ENCODE measurements around the gene TXNDC12. TPM values are rescaled to one million over a fixed set of nuclear protein-coding genes. Genes with fewer than 3 reads are reported as not detected.
A peak's percentile ranks its signal among the peaks of the same experiment; 100 is the strongest.

Gene TXNDC12
- total RNA-seq, 4 donors from 2014 or later = 16.9 to 23.0 (median 19.6) TPM

DNA sequence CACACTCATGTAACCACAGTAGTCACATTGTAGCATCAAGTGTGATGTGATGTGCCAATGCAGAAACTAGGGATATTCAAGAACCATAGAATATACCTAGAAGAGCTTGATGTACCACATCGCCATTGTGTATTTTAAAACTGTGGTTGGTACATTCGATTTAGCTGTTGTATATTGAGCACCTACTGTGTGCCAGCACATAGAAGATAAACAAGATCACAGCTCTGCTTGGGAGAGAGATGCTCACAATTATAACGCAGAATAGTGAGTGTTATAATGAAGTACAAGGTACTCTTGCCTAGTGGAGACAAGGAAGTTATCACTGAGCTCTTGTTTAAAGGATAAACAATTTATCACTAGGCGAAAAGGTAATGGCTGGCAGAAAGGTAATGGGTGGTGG, 5.8 kb upstream of the TXNDC12 start:
- Histone ChIP-seq H3K9me3 (no peaks in the 10 kb centered on the region), H3K36me3 (peaks cover under 1 to 59% of the 10 kb centered on the region in 2 donors), H3K27me3 (no peaks in the 10 kb centered on the region), H3K27ac (no peak overlapping the region), H3K4me3 (no peak overlapping the region), H3K4me1 (peaks cover 4 to 47% (median 7%) of the 10 kb centered on the region in 3 donors)
- 86 to 96% methylated on average over 2 to 4 of the region's 4 CpGs for WGBS, 2 donors (ENCODE audit: low coverage in 1 of 2)
- no peak for ATAC-seq
- TF ChIP-seq POLR2A (IDR thresholded peaks at IDR 0.05) = no peak
- TF ChIP-seq EP300 (IDR thresholded peaks at IDR 0.05) = no peak
- TF ChIP-seq, protein P1, sequence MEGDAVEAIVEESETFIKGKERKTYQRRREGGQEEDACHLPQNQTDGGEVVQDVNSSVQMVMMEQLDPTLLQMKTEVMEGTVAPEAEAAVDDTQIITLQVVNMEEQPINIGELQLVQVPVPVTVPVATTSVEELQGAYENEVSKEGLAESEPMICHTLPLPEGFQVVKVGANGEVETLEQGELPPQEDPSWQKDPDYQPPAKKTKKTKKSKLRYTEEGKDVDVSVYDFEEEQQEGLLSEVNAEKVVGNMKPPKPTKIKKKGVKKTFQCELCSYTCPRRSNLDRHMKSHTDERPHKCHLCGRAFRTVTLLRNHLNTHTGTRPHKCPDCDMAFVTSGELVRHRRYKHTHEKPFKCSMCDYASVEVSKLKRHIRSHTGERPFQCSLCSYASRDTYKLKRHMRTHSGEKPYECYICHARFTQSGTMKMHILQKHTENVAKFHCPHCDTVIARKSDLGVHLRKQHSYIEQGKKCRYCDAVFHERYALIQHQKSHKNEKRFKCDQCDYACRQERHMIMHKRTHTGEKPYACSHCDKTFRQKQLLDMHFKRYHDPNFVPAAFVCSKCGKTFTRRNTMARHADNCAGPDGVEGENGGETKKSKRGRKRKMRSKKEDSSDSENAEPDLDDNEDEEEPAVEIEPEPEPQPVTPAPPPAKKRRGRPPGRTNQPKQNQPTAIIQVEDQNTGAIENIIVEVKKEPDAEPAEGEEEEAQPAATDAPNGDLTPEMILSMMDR (IDR thresholded peaks at IDR 0.05) = no peak
- TF ChIP-seq POLR2AphosphoS5 (IDR thresholded peaks at IDR 0.05) = no peak

DNA sequence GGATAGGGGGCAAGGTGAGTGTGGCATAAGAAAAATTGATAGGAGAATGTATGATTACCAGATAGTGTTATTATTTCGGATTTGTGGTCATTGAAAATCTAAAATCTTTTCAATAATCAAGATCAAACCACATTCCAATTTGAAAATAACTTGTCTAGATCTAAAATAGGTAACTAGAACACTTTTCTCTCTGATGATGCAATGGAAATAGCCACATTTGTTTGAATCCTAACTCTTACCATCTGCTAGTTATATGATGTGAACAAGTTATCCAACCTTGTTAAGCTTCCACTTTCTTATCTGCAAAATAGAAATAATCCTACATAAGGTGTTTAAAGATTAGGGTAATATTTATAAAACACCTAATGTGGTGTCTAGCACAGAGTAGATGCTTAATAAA, 4.9 kb upstream of the TXNDC12 start:
- TF ChIP-seq, protein P1 (IDR thresholded peaks at IDR 0.05) = no peak
- TF ChIP-seq EP300 (IDR thresholded peaks at IDR 0.05) (no peak), POLR2A (IDR thresholded peaks at IDR 0.05) (no peak), POLR2AphosphoS5 (IDR thresholded peaks at IDR 0.05) (no peak)
- no peak overlapping the region for H3K4me3 ChIP-seq
- no peak overlapping the region for H3K27ac ChIP-seq
- H3K36me3 ChIP-seq = peaks cover 0 to 50% of the 10 kb centered on the region in 2 donors
- 100% methylated on average over 1 of the region's 1 CpG for WGBS, 2 donors (ENCODE audit: low coverage in 1 of 2)
- ATAC-seq = no peak
- H3K4me1 ChIP-seq = peaks cover 4 to 51% (median 7%) of the 10 kb centered on the region in 3 donors
- H3K27me3 ChIP-seq = no peaks in the 10 kb centered on the region
- no peaks in the 10 kb centered on the region for H3K9me3 ChIP-seq

DNA sequence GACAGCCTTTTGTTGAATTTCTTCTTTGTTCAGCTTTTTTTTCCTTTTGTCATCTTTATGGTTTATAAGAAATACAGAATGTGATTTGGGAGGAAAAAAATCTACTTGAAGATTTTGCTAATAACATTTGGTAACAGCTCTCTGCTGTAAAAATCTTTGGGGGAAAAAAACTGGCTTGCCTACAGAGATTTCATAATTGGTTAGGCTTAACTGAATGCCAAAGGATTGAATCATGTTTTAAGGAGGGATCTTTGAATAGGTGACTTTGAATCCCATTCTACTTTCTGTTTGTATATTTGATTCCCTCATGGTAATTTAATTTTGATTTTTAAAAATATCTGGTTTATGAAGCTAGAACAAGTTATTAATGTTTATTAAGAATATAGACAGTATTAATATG, 4.3 kb upstream of the TXNDC12 start:
- Histone ChIP-seq H3K4me1 (peaks cover 6 to 55% (median 7%) of the 10 kb centered on the region in 3 donors), H3K27me3 (no peaks in the 10 kb centered on the region), H3K27ac (peak overlapping the region in 2 of 4 donors; percentile 12), H3K4me3 (no peak overlapping the region), H3K9me3 (no peaks in the 10 kb centered on the region), H3K36me3 (peaks cover 0 to 44% of the 10 kb centered on the region in 2 donors)
- TF ChIP-seq EP300 (IDR thresholded peaks at IDR 0.05) (no peak), POLR2AphosphoS5 (IDR thresholded peaks at IDR 0.05) (no peak), POLR2A (IDR thresholded peaks at IDR 0.05) (no peak)
- TF ChIP-seq, protein P1 (IDR thresholded peaks at IDR 0.05) = no peak
- no peak for ATAC-seq

DNA sequence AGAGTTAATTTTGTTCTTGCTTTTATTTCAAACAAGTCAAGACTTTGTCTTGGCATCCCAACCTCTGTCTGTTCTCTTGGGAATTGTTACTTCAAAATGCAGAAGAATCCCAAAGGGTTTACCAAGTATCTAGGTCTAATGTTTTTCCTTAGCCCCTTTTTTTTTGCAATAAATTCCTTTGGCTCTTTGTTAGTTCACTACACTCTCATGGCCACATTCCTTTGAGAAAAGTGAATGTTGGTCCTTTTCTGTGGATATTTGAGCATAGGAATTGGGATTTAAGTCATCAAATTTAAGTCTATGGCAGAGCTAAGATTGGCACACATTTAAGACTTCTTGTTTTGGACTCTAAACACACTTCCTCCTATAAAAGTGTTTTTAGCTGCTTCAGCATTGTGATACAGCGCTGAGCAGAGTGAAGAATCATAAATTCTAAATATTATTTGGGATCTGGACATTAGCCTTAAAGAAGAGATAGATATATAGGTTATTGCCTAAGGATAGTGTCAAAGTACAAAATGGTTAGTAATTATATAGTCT, 3.0 kb upstream of the TXNDC12 start:
- H3K27me3 ChIP-seq = no peaks in the 10 kb centered on the region
- peak overlapping the region in 1 of 4 donors; percentile 2 for H3K27ac ChIP-seq
- no peaks in the 10 kb centered on the region for H3K9me3 ChIP-seq
- ATAC-seq = no peak
- WGBS, 2 donors (ENCODE audit: low coverage in 1 of 2) = 73 to 91% methylated on average over 1 of the region's 1 CpG
- TF ChIP-seq, protein P1 (IDR thresholded peaks at IDR 0.05) = no peak
- no peak for TF ChIP-seq POLR2AphosphoS5 (IDR thresholded peaks at IDR 0.05)
- no peak for TF ChIP-seq POLR2A (IDR thresholded peaks at IDR 0.05)
- TF ChIP-seq EP300 (IDR thresholded peaks at IDR 0.05) = no peak
- H3K36me3 ChIP-seq = peaks cover 0 to 31% of the 10 kb centered on the region in 2 donors
- H3K4me3 ChIP-seq = no peak overlapping the region
- H3K4me1 ChIP-seq = peaks cover 7 to 60% (median 7%) of the 10 kb centered on the region in 3 donors

DNA sequence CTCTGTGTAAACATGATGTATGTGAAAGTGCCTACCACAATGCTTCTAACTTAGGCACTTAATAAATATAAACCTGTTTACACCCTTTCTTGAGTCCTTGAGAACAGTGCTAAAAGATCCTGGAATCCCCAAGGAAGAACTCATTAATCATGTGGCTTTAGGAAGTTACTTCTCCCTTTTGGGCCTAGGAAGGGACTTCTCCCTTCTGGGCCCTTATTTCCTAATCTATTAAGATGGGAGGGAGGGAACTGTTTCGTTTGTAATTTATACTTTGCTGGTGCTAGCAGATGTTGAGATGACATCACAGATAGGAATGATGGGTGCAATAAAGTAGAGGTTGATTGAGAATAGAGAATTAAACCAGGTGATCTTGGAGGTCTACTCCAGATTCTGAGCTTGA, 2.3 kb upstream of the TXNDC12 start:
- no peaks in the 10 kb centered on the region for H3K27me3 ChIP-seq
- TF ChIP-seq POLR2AphosphoS5 (IDR thresholded peaks at IDR 0.05) (no peak), EP300 (IDR thresholded peaks at IDR 0.05) (no peak), POLR2A (IDR thresholded peaks at IDR 0.05) (no peak)
- TF ChIP-seq, protein P1 (IDR thresholded peaks at IDR 0.05) = no peak
- H3K9me3 ChIP-seq = no peaks in the 10 kb centered on the region
- WGBS, 2 donors (ENCODE audit: low coverage in 1 of 2) = 0 to 29% methylated on average over 1 of the region's 1 CpG
- H3K36me3 ChIP-seq = peaks cover 0 to 28% of the 10 kb centered on the region in 2 donors
- H3K27ac ChIP-seq = peak overlapping the region in 3 of 4 donors; percentile 2 to 93 (median 89)
- no peak for ATAC-seq
- H3K4me3 ChIP-seq = peak overlapping the region; percentile 79 to 87
- H3K4me1 ChIP-seq = peaks cover 7 to 61% (median 7%) of the 10 kb centered on the region in 3 donors

All from gastroesophageal sphincter (tissue), 4 donors.